ENCODE data around the gene KIF26A.

KIF26A gene

DNA sequence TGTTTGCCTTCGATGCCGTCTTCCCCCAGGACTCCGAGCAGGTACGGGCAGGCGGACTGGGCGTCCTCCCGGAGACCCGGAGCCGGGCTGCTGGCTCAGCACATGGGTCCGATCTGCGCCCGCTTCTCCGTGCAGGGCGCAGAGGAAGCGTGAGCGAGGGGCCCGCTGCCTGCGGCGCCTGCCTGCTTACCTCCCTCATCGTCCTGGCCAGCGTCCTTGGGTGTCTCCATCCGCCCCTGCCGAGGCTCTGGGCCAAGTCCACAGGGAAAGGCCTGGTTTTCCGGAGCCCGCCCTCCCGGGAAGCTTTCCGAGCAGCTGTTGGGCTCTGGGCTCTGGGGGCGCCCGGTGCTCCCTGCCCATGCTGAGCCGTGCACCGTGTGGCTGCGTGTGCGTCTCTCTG is 33.5 kb downstream of the KIF26A start:
- TF ChIP-seq, protein P1, sequence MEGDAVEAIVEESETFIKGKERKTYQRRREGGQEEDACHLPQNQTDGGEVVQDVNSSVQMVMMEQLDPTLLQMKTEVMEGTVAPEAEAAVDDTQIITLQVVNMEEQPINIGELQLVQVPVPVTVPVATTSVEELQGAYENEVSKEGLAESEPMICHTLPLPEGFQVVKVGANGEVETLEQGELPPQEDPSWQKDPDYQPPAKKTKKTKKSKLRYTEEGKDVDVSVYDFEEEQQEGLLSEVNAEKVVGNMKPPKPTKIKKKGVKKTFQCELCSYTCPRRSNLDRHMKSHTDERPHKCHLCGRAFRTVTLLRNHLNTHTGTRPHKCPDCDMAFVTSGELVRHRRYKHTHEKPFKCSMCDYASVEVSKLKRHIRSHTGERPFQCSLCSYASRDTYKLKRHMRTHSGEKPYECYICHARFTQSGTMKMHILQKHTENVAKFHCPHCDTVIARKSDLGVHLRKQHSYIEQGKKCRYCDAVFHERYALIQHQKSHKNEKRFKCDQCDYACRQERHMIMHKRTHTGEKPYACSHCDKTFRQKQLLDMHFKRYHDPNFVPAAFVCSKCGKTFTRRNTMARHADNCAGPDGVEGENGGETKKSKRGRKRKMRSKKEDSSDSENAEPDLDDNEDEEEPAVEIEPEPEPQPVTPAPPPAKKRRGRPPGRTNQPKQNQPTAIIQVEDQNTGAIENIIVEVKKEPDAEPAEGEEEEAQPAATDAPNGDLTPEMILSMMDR (IDR thresholded peaks at IDR 0.05), result no peak
- Histone ChIP-seq H3K4me3 (no peak overlapping the region), H3K27ac (no peak overlapping the region)
- no peak for DNase-seq (ENCODE audit: low spot score)

DNA sequence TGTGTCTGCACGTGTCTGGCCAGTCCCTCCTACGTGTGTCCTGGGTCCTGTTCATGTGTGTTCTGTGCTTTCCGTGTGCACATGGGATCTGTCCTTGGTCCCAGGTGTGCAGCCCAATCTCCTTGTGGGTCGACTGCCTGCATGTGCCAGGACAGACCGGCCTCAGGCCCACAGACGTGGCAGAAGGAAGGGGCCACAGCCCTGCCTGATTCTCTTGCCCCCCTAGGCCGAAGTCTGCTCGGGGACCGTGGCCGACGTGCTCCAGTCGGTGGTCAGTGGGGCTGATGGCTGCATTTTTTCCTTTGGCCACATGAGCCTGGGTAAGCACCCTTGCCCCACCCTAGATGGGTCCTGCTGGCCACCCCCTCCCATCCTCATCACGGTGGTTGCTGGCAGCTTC is 34.0 kb downstream of the KIF26A start:
- no peak for DNase-seq (ENCODE audit: low spot score)
- Histone ChIP-seq H3K27ac (no peak overlapping the region), H3K4me3 (no peak overlapping the region)
- TF ChIP-seq, protein P1 (IDR thresholded peaks at IDR 0.05), result no peak

- H3K27ac ChIP-seq, result no peak overlapping the region
- H3K4me3 ChIP-seq, result no peak overlapping the region
- TF ChIP-seq, protein P1 (IDR thresholded peaks at IDR 0.05), result no peak
- DNase-seq (ENCODE audit: low spot score), result no peak
Observed at GRCh38 chr14:104172880-104173279, 34.5 kb downstream of the KIF26A start.

- Histone ChIP-seq H3K4me3 (no peak overlapping the region), H3K27ac (no peak overlapping the region)
- DNase-seq (ENCODE audit: low spot score), result no peak
- TF ChIP-seq, protein P1 (IDR thresholded peaks at IDR 0.05), result no peak
Observed at GRCh38 chr14:104174051-104174450, 35.7 kb downstream of the KIF26A start.

- TF ChIP-seq, protein P1 (IDR thresholded peaks at IDR 0.05), result no peak
- no peak overlapping the region for H3K27ac ChIP-seq
- no peak overlapping the region for H3K4me3 ChIP-seq
- DNase-seq (ENCODE audit: low spot score), result no peak
Observed at GRCh38 chr14:104175041-104175440, 36.7 kb downstream of the KIF26A start.

GRCh38 chr14:104175811-104176210 is 37.4 kb downstream of the KIF26A start:
- DNase-seq (ENCODE audit: low spot score), result no peak
- TF ChIP-seq, protein P1 (IDR thresholded peaks at IDR 0.05), result no peak
- H3K27ac ChIP-seq, result no peak overlapping the region

GRCh38 chr14:104176611-104177010 is 38.2 kb downstream of the KIF26A start:
- H3K4me3 ChIP-seq, result no peak overlapping the region
- DNase-seq (ENCODE audit: low spot score), result no peak
- TF ChIP-seq, protein P1 (IDR thresholded peaks at IDR 0.05), result no peak

More at GRCh38 chr14:104175811-104176210, 37.4 kb downstream of the KIF26A start:
- no peak overlapping the region for H3K4me3 ChIP-seq

More at GRCh38 chr14:104176611-104177010, 38.2 kb downstream of the KIF26A start:
- no peak overlapping the region for H3K27ac ChIP-seq
